ENCODE data around the gene PVR.
"Not testable (repeated sequence)": the region's sequence is repeated elsewhere in the genome, so short reads cannot be mapped to it uniquely, and the experiment has no call there.

GRCh38 chr19:44610497-44610896, 33.2 kb upstream of the PVR start:
- not testable (repeated sequence) for TF ChIP-seq SUZ12 (IDR thresholded peaks at IDR 0.05; ENCODE audit: extremely low read depth, insufficient read depth, insufficient read length); ZNF274 (IDR thresholded peaks at IDR 0.05; ENCODE audit: low read depth, low read length)

All from NT2/D1 (cell line).